DOHH2 (cell line): ENCODE results near the gene SUFU.

Source experiments
- EZH2phosphoT487 ChIP-seq: fragments of 200-600 bp; sonication (generic); IDR thresholded peaks from 2 replicates; pipeline ENCODE4 v1.6.1; 2017; ENCODE audit warnings: borderline replicate concordance, mild to moderate bottlenecking, antibody characterized with exemption, low read length, moderate library complexity, mixed read lengths
- TF ChIP-seq, protein P1 (sequence below): fragments of 200-600 bp; sonication (generic); IDR thresholded peaks from one replicate; pipeline ENCODE4 v1.5.1; 2014; ENCODE audit warnings: antibody characterized with exemption, mild to moderate bottlenecking, low read depth, low read length; ENCODE audit not compliant: poor library complexity, severe bottlenecking

DNA sequence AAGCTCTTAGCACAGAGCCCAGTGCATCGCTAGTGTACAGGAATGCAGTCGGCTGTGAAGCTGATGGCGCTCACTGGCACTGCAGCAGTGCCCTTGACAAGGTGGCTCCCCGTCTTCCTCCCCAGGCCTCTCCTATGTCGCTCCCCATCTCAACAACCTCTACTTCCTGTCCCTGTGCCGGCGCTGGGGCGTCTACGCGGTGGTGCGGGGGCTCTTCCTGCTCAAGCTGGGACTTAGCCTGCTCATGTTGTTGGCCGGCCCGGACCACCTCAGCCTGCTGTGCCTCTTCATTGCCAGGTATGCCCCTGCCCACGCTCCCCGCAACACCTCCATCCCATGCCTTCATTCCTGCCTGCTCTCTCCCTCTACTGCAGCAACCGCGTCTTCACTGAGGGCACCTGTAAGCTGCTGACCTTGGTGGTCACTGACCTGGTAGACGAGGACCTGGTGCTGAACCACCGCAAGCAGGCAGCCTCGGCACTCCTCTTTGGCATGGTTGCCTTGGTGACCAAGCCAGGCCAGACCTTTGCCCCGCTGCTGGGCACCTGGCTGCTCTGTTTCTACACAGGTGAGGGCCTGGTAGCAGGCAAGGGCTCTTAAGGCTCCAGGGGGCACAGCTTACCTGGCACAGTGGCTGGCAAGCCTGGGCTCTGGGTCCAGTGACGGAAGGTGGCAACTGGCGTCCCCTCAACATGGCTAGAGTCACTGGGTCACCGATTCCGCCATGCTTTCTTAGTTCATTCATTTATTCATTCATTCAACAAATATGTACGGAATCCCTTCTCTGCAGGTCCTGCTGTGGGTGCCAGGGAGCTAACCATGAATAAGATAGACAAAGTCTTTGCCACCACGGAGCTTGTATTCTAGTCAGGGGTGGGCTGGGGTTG, 30.1 kb upstream of the SUFU start:
- TF ChIP-seq, protein P1, sequence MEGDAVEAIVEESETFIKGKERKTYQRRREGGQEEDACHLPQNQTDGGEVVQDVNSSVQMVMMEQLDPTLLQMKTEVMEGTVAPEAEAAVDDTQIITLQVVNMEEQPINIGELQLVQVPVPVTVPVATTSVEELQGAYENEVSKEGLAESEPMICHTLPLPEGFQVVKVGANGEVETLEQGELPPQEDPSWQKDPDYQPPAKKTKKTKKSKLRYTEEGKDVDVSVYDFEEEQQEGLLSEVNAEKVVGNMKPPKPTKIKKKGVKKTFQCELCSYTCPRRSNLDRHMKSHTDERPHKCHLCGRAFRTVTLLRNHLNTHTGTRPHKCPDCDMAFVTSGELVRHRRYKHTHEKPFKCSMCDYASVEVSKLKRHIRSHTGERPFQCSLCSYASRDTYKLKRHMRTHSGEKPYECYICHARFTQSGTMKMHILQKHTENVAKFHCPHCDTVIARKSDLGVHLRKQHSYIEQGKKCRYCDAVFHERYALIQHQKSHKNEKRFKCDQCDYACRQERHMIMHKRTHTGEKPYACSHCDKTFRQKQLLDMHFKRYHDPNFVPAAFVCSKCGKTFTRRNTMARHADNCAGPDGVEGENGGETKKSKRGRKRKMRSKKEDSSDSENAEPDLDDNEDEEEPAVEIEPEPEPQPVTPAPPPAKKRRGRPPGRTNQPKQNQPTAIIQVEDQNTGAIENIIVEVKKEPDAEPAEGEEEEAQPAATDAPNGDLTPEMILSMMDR: no peak
- no peak for TF ChIP-seq EZH2phosphoT487
